Measurements from ENCODE around the gene RHOJ.
"Not testable (repeated sequence)": the region's sequence is repeated elsewhere in the genome, so short reads cannot be mapped to it uniquely, and the experiment has no call there.

The RHOJ gene

DNA sequence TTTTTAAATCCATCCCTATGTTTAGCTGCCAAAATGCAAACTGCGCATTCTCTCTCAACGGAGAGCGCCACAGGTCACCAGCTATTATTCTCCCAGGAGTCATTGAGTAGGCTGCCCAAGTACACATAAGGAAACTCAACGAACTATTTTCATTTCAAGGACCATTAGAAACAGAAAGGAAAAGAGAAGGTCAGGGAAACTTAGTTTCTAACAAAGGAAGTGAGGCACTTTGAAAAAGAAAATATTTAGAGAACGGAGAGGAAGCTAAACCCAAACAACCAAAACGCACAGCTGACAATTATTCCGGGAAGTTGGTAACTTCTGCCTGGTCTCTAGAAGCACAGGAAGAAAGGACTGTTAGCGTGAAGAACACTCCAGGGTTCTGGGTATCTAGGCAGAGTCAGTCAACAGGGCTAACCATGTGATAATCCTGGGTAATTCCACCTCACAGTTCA, 91.0 kb downstream of the RHOJ start:
- in situ Hi-C loops (cut with HindIII; ENCODE audit: low sequenced_read_pairs): no loop called here

DNA sequence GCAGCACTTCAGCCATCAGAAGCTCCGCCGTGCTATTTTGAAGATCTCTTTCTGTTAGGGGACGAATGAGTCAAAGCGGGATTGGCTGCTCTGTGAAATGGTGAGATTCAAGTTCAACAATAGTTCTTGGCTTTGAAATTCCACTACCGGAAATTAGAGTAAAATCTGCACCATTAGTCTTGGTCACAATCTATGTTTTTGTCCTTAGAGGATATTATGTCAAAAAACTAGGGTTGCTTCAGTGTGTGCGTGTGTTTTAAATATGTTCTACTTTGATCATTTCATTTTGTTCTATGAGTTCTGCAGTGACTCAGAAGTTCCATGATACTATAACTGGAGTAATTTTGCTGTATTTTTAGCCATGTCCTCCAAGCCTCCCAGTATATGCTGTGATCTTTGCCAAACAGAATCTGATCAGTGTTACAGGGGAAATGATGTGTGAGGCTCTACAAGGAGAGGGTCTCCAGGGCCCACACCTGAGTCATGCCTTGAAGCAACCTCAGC, 91.9 kb downstream of the RHOJ start:
- in situ Hi-C loops (cut with HindIII; ENCODE audit: low sequenced_read_pairs): no loop called here

DNA sequence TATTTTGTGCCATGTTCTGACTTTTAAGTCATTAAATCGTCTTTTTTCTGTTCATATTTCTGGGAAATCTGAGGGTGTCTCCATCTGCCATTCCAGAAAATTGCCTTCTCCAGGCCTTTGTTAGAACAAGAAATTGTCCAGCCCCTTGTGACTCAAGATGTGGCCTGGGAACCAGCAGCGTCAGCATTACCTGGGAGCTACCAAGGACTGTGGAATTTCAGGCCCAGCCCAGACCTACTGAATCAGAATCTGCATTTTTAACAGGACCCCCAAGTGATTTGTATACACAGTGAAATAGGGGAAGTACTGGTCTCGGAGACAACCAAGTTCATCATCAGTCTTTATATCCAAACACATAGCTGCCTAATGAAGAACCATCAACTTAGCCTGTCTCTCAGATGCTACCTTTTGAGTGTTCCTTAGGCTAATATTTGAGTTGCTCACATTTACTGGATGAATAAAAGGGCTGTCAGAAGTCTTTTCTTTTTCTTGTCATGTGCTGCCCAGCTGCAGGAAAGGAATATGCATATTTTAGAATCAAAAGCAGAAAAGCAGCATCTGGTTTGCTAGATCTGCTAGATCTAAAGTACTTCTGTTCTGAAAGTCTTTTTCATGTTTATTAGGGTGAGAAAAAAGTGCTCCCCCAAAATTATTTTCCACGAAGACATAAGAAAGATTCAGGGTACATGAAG, 93.3 kb downstream of the RHOJ start:
- in situ Hi-C loops (cut with HindIII; ENCODE audit: low sequenced_read_pairs): no loop called here

DNA sequence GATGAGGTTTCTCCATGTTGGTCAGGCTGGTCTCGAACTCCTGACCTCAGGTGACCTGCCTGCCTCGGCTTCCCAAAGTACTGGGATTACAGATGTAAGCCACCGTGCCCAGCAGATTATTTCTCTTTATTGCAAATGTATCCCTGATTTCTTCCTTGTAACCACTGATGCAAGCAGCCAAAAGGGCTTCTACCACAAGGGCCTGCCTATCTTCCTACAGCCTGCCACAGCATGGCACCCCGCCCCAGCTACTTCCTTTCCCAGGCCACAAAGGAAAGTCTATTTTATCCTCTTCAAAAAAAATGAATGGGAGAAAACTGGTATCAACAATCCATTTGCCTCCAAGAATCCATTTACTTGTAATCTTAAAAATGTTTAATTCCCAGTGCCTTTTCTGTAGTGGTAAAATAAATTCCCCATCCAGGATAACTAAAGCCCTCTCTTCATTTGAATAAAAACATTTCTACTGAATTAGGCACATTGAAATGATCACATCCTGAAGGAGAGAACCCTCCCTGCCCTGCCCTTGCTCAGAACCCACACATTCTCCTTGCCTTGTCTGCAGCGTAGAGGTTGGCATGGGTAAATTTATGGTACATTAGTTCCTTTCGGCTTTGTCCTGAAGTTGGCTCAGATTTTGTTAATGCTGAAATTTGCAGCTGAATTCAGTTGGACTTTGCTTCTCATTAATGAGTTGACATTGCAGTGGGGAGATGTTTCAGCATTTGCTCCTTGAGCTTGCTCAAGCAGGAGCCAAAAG, 95.3 kb downstream of the RHOJ start:
- in situ Hi-C loops (cut with HindIII; ENCODE audit: low sequenced_read_pairs): no loop called here

DNA sequence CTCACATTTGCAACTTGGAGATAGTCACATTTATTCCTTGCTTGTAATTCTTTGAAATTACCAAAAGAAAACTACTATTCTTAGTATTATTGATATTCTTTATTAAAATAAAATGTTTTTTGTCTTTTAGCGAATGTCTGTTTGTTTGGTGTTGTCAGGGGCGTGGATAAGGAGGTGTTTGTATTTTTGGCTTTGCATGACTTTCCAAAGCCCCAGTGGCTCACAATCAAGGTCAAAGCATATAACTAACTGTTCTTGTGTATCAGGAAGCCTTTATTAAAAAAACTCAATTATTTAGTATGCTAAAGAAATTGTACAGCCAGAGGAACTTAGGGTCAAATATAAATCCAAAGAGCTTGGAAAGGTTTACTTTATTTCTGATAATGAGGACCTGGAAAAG, 96.6 kb downstream of the RHOJ start:
- in situ Hi-C loops (cut with HindIII; ENCODE audit: low sequenced_read_pairs): no loop called here

DNA sequence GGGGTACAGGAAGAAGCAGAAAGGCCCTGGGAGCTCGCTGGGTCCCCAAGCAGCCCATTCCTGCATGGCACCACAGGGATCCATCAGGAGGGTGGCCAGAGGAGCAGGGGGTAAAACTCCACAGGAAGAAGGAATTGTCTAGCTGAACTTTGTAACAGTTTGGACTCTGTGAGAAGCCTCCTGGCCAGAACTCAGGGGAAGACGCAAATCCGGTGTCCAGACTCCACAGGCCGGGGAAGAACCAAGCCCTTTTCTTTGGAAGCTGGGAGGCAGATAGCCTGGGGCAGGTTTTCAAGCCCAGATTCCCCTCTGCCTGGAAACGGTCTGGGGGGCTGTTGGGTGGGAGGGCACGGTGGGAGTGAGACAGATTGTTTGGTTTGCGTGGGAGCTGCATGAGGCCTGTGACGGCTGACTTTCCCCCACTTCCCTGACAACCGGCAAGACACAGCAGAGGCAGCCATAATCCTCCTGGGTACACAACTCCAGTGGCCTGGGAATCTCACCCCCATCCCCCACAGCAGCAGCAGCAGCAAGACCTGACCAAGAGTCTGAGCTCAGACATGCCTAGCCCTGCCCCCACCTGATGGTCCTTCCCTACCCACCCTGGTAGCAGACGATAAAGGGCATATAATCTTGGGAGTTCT, 97.8 kb downstream of the RHOJ start:
- in situ Hi-C loops (cut with HindIII; ENCODE audit: low sequenced_read_pairs): no loop called here

DNA sequence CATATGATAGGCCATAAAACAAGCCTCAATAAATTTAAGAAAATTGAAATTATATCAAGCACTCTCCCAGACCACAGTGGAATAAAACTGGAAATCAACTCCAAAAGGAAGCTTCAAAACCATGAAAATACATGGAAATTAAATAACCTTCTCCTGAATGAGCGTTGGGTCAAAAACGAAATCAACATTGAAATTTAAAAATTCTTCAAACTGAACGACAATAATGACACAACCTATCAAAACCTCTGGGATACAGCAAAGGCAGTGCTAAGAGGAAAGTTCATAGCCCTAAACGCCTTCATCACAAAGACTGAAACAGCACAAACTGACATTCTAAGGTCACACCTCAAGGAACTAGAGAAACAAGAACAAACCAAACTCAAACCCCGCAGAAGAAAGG, 100.2 kb downstream of the RHOJ start:
- in situ Hi-C loops (cut with HindIII; ENCODE audit: low sequenced_read_pairs): not testable (repeated sequence)

DNA sequence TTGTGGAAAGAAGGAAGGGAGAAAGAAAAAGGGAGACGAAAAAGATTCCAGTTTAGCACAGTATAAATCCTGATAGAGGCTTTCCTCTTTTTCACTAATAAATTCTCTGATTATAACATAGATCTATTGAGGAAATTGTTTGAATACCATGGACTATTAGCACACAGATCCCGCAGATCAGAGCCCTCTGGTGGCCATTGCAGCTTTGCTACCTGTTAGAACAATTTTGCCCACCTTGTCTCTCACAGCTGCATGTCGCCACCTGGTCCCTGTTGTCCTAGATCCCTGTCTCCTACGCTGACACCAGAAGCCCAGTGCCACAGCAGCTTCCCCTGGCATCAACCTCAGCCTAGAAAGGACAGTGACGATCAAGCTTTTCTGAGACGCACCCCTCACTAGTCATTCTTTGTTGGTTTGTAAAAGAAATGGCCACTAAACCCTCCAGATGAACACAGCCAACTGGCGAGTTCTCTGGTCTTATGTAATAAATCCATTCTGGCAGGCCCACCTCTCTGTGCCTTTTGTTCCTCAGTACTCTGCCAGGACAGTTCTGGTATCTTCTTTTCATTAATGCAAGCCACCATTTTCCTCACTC, 104.6 kb downstream of the RHOJ start:
- in situ Hi-C loops (cut with HindIII; ENCODE audit: low sequenced_read_pairs): no loop called here

DNA sequence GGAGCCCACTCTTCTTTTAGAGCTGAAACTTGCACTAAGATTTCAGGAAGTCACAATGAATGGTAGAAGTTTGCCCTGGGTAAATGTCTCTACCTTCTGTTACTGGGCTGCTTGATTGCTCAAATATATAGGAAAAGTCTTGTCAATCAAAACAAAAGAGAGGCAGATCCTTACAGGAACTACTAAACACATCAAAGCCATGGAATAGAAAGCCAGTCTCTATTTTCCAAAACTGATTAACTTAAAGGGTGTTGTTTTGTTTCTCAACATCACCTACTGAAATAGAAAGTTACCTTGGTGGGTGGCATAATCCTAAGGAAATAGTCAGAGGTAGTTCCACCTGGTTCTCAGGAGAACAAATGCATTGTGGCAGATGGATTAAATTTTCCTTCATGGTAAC, 114.6 kb downstream of the RHOJ start, which contains the start of gene GPHB5:
Gene GPHB5, minus strand, starts transcription at position 101 of the 400 bp plus-strand sequence. CDS start 1,086 bp downstream, outside the sequence.
- in situ Hi-C loops (cut with HindIII; ENCODE audit: low sequenced_read_pairs): no loop called here

DNA sequence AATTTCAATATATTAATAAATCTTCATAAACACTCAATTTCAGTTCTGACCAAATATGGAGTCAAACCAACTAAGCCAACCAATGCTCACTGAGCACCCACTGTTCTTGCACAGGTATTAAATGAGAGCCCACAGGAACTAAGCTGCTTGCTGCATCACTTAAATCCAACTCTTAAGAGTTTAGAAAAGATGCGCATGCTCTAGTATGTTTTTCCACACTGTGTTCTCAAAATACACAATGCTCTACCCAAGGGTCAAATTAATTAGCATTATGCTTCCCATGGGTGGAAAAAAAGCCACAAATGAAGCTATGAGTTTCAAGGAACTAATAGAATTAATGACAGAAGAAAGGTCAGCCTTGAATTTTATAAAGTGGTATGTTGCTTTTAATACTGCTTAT, 118.2 kb downstream of the RHOJ start:
- in situ Hi-C loops (cut with HindIII; ENCODE audit: low sequenced_read_pairs): no loop called here

DNA sequence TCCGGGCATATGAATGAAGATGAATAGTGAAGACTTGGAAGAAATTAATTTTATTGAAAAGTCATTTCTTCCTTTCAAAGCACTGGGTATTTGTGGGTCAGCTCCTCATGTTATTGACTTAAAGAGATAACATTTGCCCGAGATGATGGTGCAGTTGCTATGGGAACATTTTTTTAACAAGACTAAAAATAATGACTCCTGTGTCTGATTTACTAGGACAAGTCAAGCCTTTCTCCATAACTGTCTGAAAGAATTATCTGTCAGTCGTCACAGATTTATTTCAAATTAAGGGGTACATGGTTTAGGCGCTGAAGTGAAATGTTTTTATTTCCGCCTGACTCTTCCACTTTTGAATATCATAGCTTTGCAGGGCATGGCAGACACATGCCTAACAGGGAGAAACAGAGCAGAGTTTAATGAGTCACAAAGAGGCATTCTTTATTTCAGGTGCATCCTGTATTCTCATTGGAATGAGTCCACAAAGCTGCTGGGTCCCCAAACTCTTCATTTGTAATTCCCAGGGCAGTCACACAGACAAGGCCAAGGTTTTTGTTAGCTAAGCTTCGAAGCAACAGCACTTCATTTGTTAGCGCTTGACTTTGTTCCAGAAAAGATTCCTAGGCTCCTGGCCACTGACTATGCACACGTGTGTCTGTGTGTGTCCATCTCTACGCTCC, 118.8 kb downstream of the RHOJ start:
- in situ Hi-C loops (cut with HindIII; ENCODE audit: low sequenced_read_pairs): no loop called here

DNA sequence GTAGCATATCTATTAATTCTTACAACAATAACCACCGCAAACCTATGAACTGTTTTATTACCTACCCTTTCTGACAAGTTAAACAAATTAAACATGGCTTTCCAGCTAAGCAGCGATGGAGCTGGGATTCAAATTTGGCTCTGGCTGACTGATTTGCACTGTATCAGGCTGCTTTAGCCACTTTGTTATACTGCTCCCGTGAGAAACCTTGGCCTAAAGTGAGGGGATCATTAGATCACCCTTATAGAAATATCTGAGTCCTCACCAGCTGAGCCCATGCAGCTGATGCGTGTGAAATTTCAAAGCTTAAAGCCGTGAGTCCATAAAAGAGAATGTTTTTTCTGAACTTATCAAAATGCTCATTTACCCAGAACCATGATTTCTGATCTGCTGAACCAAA, 122.6 kb downstream of the RHOJ start:
- in situ Hi-C loops (cut with HindIII; ENCODE audit: low sequenced_read_pairs): no loop called here

DNA sequence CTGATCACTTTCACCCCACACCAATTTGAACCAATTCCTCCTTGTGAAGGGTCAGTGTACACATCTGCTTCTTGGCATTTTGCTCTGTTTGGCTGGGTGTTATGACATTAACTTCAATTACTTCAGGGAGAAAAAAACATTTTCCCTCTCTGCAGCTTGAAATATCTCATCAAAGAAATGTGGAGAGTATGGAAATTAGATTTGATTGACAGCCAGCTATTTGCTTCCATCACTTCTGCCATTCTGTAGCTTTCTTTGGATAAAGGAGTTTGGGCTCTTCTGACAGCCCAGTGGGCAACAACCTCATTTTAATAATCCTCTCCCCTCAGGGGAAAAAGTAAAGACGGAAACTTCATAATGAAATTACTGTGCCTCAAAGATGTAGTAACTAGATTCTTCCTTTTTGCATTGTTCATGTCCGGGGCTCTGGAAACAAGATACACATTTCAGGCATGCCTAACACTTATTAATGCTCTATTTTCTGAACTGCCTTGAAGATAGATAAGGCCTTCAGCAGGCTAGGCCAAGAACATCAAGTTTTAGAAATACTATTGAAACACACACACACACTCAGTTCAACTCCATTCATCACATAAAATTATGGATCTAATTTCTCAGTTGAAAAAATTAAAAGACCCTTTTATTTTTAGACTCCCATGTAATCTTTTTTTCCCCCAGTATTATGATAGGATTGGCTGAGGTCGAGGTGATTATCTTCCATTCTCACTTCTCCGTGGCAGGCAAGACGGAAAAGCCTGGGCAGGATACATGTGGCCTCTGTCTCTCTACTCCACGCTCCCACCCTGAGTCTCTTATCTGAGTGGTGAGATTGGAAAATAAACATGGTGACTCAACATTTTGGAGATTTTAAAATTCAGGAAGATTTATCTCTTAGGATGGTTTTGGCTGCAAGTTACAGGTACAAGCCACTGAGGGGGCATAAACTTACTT, 124.8 kb downstream of the RHOJ start:
- in situ Hi-C loops (cut with HindIII; ENCODE audit: low sequenced_read_pairs): no loop called here

DNA sequence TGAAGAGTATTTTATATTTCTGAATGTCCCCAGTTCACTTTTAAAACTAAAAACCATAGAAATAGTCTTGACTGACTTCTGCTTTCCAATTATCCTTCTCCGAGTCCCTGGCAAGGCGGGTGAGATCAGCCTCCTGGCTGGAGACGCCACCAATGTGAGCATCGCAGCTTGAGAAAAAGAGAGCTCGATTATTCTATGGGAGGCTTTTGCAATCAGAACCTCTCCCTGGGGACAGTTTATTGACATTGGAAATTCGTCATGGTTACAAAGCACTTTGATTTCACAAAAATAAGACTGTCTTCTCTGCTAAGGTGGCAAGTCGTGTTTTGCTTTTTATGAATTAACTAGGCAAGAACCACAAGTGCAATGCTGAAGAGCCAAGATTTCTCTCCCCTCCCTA, 138.1 kb downstream of the RHOJ start:
- in situ Hi-C loops (cut with HindIII; ENCODE audit: low sequenced_read_pairs): no loop called here
